ENCODE results near the gene POLA1.

Gene POLA1

DNA sequence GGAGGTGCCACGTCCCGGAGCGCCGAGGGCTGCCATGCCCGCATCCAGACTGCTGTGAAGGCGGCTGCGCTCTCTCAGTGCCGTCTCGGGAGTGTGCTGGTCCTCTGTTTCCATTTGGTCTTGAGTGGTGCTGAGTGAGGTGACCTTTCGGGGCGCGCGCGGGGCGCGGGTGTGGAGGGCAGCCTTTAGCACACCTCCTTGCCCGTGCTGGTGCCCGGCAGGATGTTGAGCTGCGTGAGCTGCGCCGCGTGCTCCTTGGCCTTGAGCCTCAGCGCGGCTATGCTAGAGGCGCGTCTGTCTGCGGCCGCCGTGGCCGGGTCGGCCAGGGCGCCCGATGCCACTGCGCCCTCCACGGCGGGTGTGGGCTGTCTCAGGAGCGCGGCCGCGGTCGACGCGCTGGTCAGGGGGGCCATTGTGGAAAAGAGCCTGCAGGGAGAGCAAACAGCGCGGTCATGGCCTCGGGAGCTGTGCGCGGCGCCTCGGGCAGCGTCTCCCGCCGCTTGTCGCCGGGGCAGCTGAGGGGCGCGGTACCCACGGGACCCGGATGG is 310.8 kb downstream of the POLA1 start:
- no peaks in the 10 kb centered on the region for H3K36me3 ChIP-seq (ENCODE audit: control insufficient read depth in 2 of 2, insufficient read depth in 1 of 2, low read length in 2 of 2)
- TF ChIP-seq, protein P1, sequence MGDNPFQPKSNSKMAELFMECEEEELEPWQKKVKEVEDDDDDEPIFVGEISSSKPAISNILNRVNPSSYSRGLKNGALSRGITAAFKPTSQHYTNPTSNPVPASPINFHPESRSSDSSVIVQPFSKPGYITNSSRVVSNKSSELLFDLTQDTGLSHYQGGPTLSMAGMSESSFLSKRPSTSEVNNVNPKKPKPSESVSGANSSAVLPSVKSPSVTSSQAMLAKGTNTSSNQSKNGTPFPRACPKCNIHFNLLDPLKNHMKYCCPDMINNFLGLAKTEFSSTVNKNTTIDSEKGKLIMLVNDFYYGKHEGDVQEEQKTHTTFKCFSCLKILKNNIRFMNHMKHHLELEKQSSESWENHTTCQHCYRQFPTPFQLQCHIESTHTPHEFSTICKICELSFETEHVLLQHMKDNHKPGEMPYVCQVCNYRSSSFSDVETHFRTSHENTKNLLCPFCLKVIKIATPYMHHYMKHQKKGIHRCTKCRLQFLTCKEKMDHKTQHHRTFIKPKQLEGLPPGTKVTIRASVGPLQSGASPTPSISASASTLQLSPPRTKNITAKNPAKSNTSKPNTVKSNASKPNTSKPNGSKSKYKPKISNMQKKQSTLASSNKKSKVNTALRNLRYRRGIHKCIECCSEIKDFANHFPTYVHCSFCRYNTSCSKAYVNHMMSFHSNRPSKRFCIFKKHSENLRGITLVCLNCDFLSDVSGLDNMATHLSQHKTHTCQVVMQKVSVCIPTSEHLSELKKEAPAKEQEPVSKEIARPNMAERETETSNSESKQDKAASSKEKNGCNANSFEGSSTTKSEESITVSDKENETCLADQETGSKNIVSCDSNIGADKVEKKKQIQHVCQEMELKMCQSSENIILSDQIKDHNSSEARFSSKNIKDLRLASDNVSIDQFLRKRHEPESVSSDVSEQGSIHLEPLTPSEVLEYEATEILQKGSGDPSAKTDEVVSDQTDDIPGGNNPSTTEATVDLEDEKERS (tag by site-specific recombination; IDR thresholded peaks at IDR 0.05) = no peak
- TF ChIP-seq ZIC2 (tag by site-specific recombination; IDR thresholded peaks at IDR 0.05) (no peak), PBX3 (CRISPR knock-in tag; IDR thresholded peaks at IDR 0.05) (no peak), KLF17 (tag by site-specific recombination; IDR thresholded peaks at IDR 0.05) (no peak), EGR2 (tag by site-specific recombination; IDR thresholded peaks at IDR 0.05; ENCODE audit: low read depth) (no peak), ZNF510 (tag by site-specific recombination; IDR thresholded peaks at IDR 0.05; ENCODE audit: insufficient replicate concordance) (no peak), ZNF341 (tag by site-specific recombination; IDR thresholded peaks at IDR 0.05; ENCODE audit: low read depth) (no peak), ZFP3 (tag by site-specific recombination; IDR thresholded peaks at IDR 0.05; ENCODE audit: low read depth) (no peak)
- H3K9me3 ChIP-seq (ENCODE audit: control insufficient read depth, insufficient read depth, low read depth, low read length) = no peaks in the 10 kb centered on the region
- no peaks in the 10 kb centered on the region for H3K4me1 ChIP-seq (ENCODE audit: control insufficient read depth, insufficient read depth, low read length)
- H3K27ac ChIP-seq (ENCODE audit: extremely low read depth, low read depth, low read length) = no peak overlapping the region
- POLR2A ChIA-PET = no interaction called here
- CTCF ChIA-PET = no interaction called here
- no peak overlapping the region for H3K4me3 ChIP-seq (ENCODE audit: low read depth, low read length)

- H3K4me1 ChIP-seq (ENCODE audit: control insufficient read depth, insufficient read depth, low read length) = no peaks in the 10 kb centered on the region
- no peak overlapping the region for H3K4me3 ChIP-seq (ENCODE audit: low read depth, low read length)
Measured at GRCh38 chrX:25005034-25005381, 311.3 kb downstream of the POLA1 start.

GRCh38 chrX:25005382-25006185 is 311.9 kb downstream of the POLA1 start:
- no peak overlapping the region for H3K27ac ChIP-seq (ENCODE audit: extremely low read depth, low read depth, low read length)
- H3K36me3 ChIP-seq (ENCODE audit: control insufficient read depth in 2 of 2, insufficient read depth in 1 of 2, low read length in 2 of 2) = no peaks in the 10 kb centered on the region
- no peaks in the 10 kb centered on the region for H3K9me3 ChIP-seq (ENCODE audit: control insufficient read depth, insufficient read depth, low read depth, low read length)
- POLR2A ChIA-PET = interaction anchor here (0.6 kb wide), 1 partner anchor 1116 kb away, joined by 3 read pairs; no protein-coding TSS in a partner anchor
- no peak overlapping the region for H3K4me3 ChIP-seq (ENCODE audit: low read depth, low read length)
- no peaks in the 10 kb centered on the region for H3K4me1 ChIP-seq (ENCODE audit: control insufficient read depth, insufficient read depth, low read length)
- CTCF ChIA-PET = no interaction called here
- TF ChIP-seq ZNF121 (tag by site-specific recombination; IDR thresholded peaks at IDR 0.05) (no peak), ZNF701 (tag by site-specific recombination; IDR thresholded peaks at IDR 0.05) (no peak), ZNF214 (tag by site-specific recombination; IDR thresholded peaks at IDR 0.05; ENCODE audit: borderline replicate concordance) (no peak), ZNF837 (tag by site-specific recombination; IDR thresholded peaks at IDR 0.05) (no peak), ZNF114 (tag by site-specific recombination; IDR thresholded peaks at IDR 0.05) (no peak), ZNF513 (tag by site-specific recombination; IDR thresholded peaks at IDR 0.05) (no peak), ZNF23 (tag by site-specific recombination; IDR thresholded peaks at IDR 0.05; ENCODE audit: borderline replicate concordance) (no peak), PRDM4 (tag by site-specific recombination; IDR thresholded peaks at IDR 0.05) (no peak), ZNF664 (tag by site-specific recombination; IDR thresholded peaks at IDR 0.05) (no peak), ZNF37A (tag by site-specific recombination; IDR thresholded peaks at IDR 0.05) (no peak)
- TF ChIP-seq, protein P2, sequence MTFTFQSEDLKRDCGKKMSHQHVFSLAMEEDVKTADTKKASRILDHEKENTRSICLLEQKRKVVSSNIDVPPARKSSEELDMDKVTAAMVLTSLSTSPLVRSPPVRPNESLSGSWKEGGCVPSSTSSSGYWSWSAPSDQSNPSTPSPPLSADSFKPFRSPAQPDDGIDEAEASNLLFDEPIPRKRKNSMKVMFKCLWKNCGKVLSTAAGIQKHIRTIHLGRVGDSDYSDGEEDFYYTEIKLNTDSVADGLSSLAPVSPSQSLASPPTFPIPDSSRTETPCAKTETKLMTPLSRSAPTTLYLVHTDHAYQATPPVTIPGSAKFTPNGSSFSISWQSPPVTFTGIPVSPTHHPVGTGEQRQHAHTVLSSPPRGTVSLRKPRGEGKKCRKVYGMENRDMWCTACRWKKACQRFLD (tag by site-specific recombination; IDR thresholded peaks at IDR 0.05) = no peak

More at GRCh38 chrX:25005034-25005381, 311.3 kb downstream of the POLA1 start:
- Histone ChIP-seq H3K27ac (ENCODE audit: extremely low read depth, low read depth, low read length) (no peak overlapping the region), H3K36me3 (ENCODE audit: control insufficient read depth in 2 of 2, insufficient read depth in 1 of 2, low read length in 2 of 2) (no peaks in the 10 kb centered on the region), H3K9me3 (ENCODE audit: control insufficient read depth, insufficient read depth, low read depth, low read length) (no peaks in the 10 kb centered on the region)
- 0 out of 2 replicates have a peak, but pooled peaks have one; percentile 13 for TF ChIP-seq ZNF366 (tag by site-specific recombination; conservative IDR thresholded peaks at IDR 0.05)
- TF ChIP-seq ZFP37 (tag by site-specific recombination; IDR thresholded peaks at IDR 0.05) = no peak
- ChIA-PET POLR2A (no interaction called here), CTCF (no interaction called here)
